NCI-H1436 treated with DMSO at 0.1 percent for 48 hours (cell line): Measurements from ENCODE around the gene ZNF681.
"Not testable (repeated sequence)": the region's sequence is repeated elsewhere in the genome, so short reads cannot be mapped to it uniquely, and the experiment has no call there.

Experiments
- DNase-seq: peaks from one replicate; lab custom pipeline; 2025; lab: John Stamatoyannopoulos, UW

The ZNF681 gene

GRCh38 chr19:23692937-23693336 is 65.8 kb downstream of the ZNF681 start:
- not testable (repeated sequence) for DNase-seq
